GM23248 (cell line): ENCODE results near the gene SH3RF3. TPM values are rescaled to one million over a fixed set of nuclear protein-coding genes. Genes with fewer than 3 reads are reported as not detected.

Experiments used
- DNase-seq: peaks from one replicate; pipeline ENCODE4 v3.0.0-alpha.2; 2015
- H2AFZ ChIP-seq: fragments of 200-600 bp; sonication (generic); 2 replicates; pipeline ENCODE4 v1.6.1; 2016; ENCODE audit warnings: antibody characterized with exemption
- H3F3A ChIP-seq: fragments of 200-600 bp; sonication (generic); 2 replicates; pipeline ENCODE4 v1.6.1; 2016; ENCODE audit warnings: mild to moderate bottlenecking, antibody characterized with exemption, mixed run types; ENCODE audit not compliant: insufficient read depth
- H3K27ac ChIP-seq: fragments of 200-600 bp; sonication (generic); 2 replicates; pipeline ENCODE4 v1.5.1; 2016; ENCODE audit warnings: mild to moderate bottlenecking
- H3K27me3 ChIP-seq: fragments of 200-600 bp; sonication (generic); replicated peaks from 2 replicates; pipeline ENCODE4 v1.6.1; 2016; ENCODE audit warnings: mild to moderate bottlenecking; ENCODE audit not compliant: insufficient read depth
- H3K36me3 ChIP-seq: fragments of 200-600 bp; sonication (generic); 2 replicates; pipeline ENCODE4 v1.6.1; 2016; ENCODE audit warnings: low read depth, mild to moderate bottlenecking
- H3K4me1 ChIP-seq: fragments of 200-600 bp; sonication (generic); 2 replicates; pipeline ENCODE4 v1.6.1; 2016; ENCODE audit warnings: mild to moderate bottlenecking; ENCODE audit not compliant: insufficient read depth
- H3K4me2 ChIP-seq: fragments of 200-600 bp; sonication (generic); one replicate; pipeline ENCODE4 v1.6.1; 2016; ENCODE audit warnings: mild to moderate bottlenecking; ENCODE audit not compliant: unreplicated experiment
- H3K4me3 ChIP-seq: fragments of 200-600 bp; sonication (generic); 2 replicates; pipeline ENCODE4 v1.5.1; 2016; ENCODE audit warnings: mild to moderate bottlenecking
- H3K79me2 ChIP-seq: fragments of 200-600 bp; sonication (generic); 2 replicates; pipeline ENCODE4 v1.6.1; 2016; ENCODE audit warnings: mild to moderate bottlenecking; ENCODE audit not compliant: insufficient read depth
- H3K9ac ChIP-seq: fragments of 200-600 bp; sonication (generic); 2 replicates; pipeline ENCODE4 v1.6.1; 2016; ENCODE audit warnings: mild to moderate bottlenecking
- H3K9me2 ChIP-seq: fragments of 200-600 bp; sonication (generic); 2 replicates; pipeline ENCODE4 v1.6.1; 2016; ENCODE audit warnings: mixed run types, mild to moderate bottlenecking, moderate library complexity; ENCODE audit not compliant: insufficient read depth
- H3K9me3 ChIP-seq: fragments of 200-600 bp; sonication (generic); one replicate; pipeline ENCODE4 v1.6.1; 2017; ENCODE audit warnings: low read depth
- H4K20me1 ChIP-seq: fragments of 200-600 bp; sonication (generic); 2 replicates; pipeline ENCODE4 v1.6.0; 2016; ENCODE audit not compliant: insufficient read depth
- EZH2 ChIP-seq: fragments of 200-600 bp; sonication (generic); IDR thresholded peaks from 2 replicates; pipeline ENCODE4 v1.6.1; 2018; ENCODE audit warnings: antibody characterized with exemption, mild to moderate bottlenecking; ENCODE audit not compliant: insufficient read depth, poor library complexity, severe bottlenecking
- EZH2phosphoT487 ChIP-seq: fragments of 200-600 bp; sonication (generic); IDR thresholded peaks from 2 replicates; pipeline ENCODE4 v1.6.1; 2018; ENCODE audit warnings: antibody characterized with exemption, moderate library complexity, mild to moderate bottlenecking, low read depth; ENCODE audit not compliant: insufficient read depth
- WGBS, 2 experiments: methylation state at CpG; one replicate each; pipeline ENCODE4 v1.1.6; 2015 to 2017; ENCODE audit warnings: low lambda C conversion rate in 2 of 2, low coverage in 1 of 2; ENCODE audit errors: missing lambda C conversion rate in 2 of 2; 5-methylcytosine and 5-hydroxymethylcytosine counted together
- in situ Hi-C: fragments of 300-500 bp; cut with MboI; formaldehyde crosslinking; loops from 2 replicates; pipeline ENCODE4 v1.15.0; 2020
- polyA plus RNA-seq: library from polyadenylated mRNA; unstranded; fragments of >200 nt; fragmentation: Nextera tagmentation; extraction: Ambion mirVana; gene quantifications from 2 replicates; pipeline ENCODE4 v1.2.1, GENCODE V29; 2016
- total RNA-seq: library from RNA; depleted of rRNA; stranded (reverse); fragments of >200 nt; shearing (Covaris generic); gene quantifications from 2 replicates; pipeline ENCODE4 v1.2.3, GENCODE V29; 2014

SH3RF3 gene
- total and polyA plus RNA-seq, 2 experiments from 2014 or later, result 1.5 to 5.2 TPM

DNA sequence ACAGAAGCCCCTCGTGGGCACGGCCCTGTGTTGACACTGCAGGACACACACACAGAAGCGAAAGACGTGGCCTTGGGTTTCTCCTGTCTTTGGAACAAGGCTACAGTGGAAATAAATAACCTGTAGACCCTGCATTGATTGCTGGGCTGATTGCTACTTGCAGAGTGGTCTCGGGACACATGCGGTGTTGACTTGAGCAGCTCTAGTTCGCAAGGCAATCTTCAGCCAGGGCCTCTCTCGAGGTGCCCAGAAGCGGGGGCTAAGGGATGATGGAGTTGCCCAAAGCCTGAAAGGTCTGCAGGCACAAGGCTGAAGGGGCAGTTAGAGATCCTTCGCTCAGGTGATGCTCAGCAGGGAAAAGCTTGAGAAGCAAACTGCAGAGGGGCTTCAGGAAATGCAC is 304.5 kb downstream of the SH3RF3 start:
- no peak overlapping the region for H3K9ac ChIP-seq
- no peaks in the 10 kb centered on the region for H4K20me1 ChIP-seq
- no peaks in the 10 kb centered on the region for H3K36me3 ChIP-seq
- DNase-seq, result no peak
- no peaks in the 10 kb centered on the region for H3K27me3 ChIP-seq
- no peaks in the 10 kb centered on the region for H3F3A ChIP-seq
- H3K4me2 ChIP-seq, result no peak overlapping the region
- TF ChIP-seq EZH2phosphoT487, result no peak
- TF ChIP-seq EZH2, result no peak
- in situ Hi-C loops, result no loop called here
- no peaks in the 10 kb centered on the region for H3K9me2 ChIP-seq
- H3K27ac ChIP-seq, result no peak overlapping the region
- peaks cover 2% of the 10 kb centered on the region for H3K4me1 ChIP-seq
- H3K9me3 ChIP-seq, result no peaks in the 10 kb centered on the region
- WGBS, 2 experiments, result 94 to 98% methylated on average over 10 of the region's 10 CpGs
- H3K4me3 ChIP-seq, result no peak overlapping the region
- no peaks in the 10 kb centered on the region for H3K79me2 ChIP-seq
- H2AFZ ChIP-seq, result no peak overlapping the region

DNA sequence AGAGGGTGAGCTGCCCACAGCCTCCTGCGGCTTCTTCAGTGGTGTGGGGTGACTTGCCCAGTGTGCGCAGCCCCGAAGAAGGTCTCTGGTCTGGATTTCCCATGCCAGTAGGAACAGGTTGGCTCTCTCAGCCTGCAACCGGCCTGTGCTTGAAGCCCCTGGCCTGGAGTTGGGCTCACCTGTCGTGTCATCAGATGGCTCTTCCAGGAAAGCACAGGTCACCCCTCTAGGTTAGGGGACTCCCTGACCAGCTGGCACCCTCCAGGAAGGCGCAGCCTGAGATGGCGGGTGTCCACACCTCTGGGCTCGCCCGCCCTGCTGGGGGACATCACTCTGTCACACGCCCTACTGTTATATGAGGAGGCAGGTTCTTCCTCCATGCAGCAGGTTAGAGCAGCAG is 304.9 kb downstream of the SH3RF3 start:
- in situ Hi-C loops, result no loop called here
- no peaks in the 10 kb centered on the region for H3K27me3 ChIP-seq

DNA sequence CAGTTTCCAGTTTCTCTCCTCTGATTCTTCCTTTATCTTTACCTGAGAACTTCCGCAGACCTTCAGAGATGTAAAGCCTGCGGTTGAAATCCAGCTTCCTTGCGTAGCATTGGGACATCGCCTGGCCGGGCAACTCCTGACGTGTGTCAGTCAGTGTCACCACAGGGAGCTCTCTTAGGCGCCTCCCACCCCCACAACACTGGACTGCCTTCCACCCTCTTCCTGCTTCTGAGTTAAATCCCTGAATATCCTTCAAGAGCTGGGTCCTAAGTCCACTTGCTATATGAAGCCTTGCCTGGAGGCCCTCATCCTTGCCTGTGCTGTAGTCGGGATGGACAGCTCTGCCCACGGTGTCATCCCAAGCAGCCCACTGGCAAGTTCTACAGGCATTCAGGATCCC is 305.3 kb downstream of the SH3RF3 start:
- no peak overlapping the region for H2AFZ ChIP-seq
- H3K79me2 ChIP-seq, result no peaks in the 10 kb centered on the region
- WGBS, 2 experiments, result 88 to 89% methylated on average over 9 of the region's 9 CpGs
- no peaks in the 10 kb centered on the region for H3K9me3 ChIP-seq
- no peaks in the 10 kb centered on the region for H3K27me3 ChIP-seq
- no peak overlapping the region for H3K27ac ChIP-seq
- in situ Hi-C loops, result no loop called here
- no peak for DNase-seq
- no peak overlapping the region for H3K4me2 ChIP-seq
- H3F3A ChIP-seq, result no peaks in the 10 kb centered on the region
- peaks cover 8% of the 10 kb centered on the region for H3K4me1 ChIP-seq
- H3K36me3 ChIP-seq, result no peaks in the 10 kb centered on the region
- no peak overlapping the region for H3K9ac ChIP-seq
- TF ChIP-seq EZH2 (no peak), EZH2phosphoT487 (no peak)
- H3K4me3 ChIP-seq, result no peak overlapping the region
- H3K9me2 ChIP-seq, result no peaks in the 10 kb centered on the region
- H4K20me1 ChIP-seq, result no peaks in the 10 kb centered on the region

More for the DNA sequence above, 304.9 kb downstream of the SH3RF3 start:
- H3K79me2 ChIP-seq, result no peaks in the 10 kb centered on the region
- H3K27ac ChIP-seq, result no peak overlapping the region
- no peak overlapping the region for H2AFZ ChIP-seq
- H3K36me3 ChIP-seq, result no peaks in the 10 kb centered on the region
- H3K4me2 ChIP-seq, result no peak overlapping the region
- WGBS, 2 experiments, result 94 to 96% methylated on average over 10 of the region's 10 CpGs
- no peaks in the 10 kb centered on the region for H4K20me1 ChIP-seq
- no peaks in the 10 kb centered on the region for H3F3A ChIP-seq
- DNase-seq, result no peak
- H3K9me2 ChIP-seq, result no peaks in the 10 kb centered on the region
- no peak overlapping the region for H3K4me3 ChIP-seq
- no peaks in the 10 kb centered on the region for H3K9me3 ChIP-seq
- no peak overlapping the region for H3K9ac ChIP-seq
- H3K4me1 ChIP-seq, result peaks cover 5% of the 10 kb centered on the region
- TF ChIP-seq EZH2phosphoT487 (no peak), EZH2 (no peak)

DNA sequence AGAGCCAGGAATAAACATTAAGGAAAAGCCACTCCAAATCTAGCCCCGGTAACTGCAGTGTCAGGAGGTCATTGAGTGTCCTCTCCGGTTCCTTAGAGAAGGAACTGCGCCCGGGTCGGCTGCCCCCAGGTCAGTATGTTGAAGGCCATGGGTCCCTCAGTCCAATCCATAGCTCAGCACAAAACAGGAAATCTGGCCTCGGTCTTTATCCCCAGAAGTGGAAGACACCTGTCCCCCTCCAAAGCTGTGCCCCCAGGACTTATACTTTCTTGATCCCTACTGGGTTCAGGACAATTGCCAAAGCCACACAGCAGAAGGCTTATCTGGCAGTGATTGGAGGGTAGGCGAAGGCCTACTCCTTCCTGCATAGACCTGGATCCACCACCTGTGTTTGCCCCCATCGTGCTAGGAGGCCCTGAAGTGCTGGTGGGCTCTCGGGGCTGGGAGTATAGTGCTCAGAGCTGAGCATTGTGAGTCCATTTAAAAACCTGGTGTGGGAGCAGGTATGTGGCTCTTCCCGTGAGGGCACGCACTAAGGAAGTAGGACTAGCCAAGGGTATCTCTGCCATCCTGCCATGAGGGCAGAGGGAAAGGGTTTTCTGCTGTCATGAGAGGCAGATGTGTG is 306.2 kb downstream of the SH3RF3 start:
- H4K20me1 ChIP-seq, result no peaks in the 10 kb centered on the region
- no peak for DNase-seq
- TF ChIP-seq EZH2phosphoT487, result no peak
- no peak for TF ChIP-seq EZH2
- in situ Hi-C loops, result no loop called here
- no peaks in the 10 kb centered on the region for H3K36me3 ChIP-seq
- H3K4me1 ChIP-seq, result peaks cover 8% of the 10 kb centered on the region
- no peaks in the 10 kb centered on the region for H3K27me3 ChIP-seq
- H3K9me2 ChIP-seq, result no peaks in the 10 kb centered on the region
- H2AFZ ChIP-seq, result no peak overlapping the region
- H3K9me3 ChIP-seq, result no peaks in the 10 kb centered on the region
- no peaks in the 10 kb centered on the region for H3K79me2 ChIP-seq
- H3K27ac ChIP-seq, result no peak overlapping the region
- no peak overlapping the region for H3K9ac ChIP-seq
- no peaks in the 10 kb centered on the region for H3F3A ChIP-seq
- no peak overlapping the region for H3K4me2 ChIP-seq
- H3K4me3 ChIP-seq, result no peak overlapping the region
- 94 to 98% methylated on average over 11 of the region's 11 CpGs for WGBS, 2 experiments
